GM19452 (cell line): ENCODE results near the gene RNASE9.
"Not testable (repeated sequence)": the region's sequence is repeated elsewhere in the genome, so short reads cannot be mapped to it uniquely, and the experiment has no call there.

ENCODE experiments used
- ATAC-seq: cut with Tn5 transposase; IDR thresholded peaks from one replicate; pipeline ENCODE4 v1.9.1; 2021; ENCODE audit not compliant: unreplicated experiment

RNASE9 gene

DNA sequence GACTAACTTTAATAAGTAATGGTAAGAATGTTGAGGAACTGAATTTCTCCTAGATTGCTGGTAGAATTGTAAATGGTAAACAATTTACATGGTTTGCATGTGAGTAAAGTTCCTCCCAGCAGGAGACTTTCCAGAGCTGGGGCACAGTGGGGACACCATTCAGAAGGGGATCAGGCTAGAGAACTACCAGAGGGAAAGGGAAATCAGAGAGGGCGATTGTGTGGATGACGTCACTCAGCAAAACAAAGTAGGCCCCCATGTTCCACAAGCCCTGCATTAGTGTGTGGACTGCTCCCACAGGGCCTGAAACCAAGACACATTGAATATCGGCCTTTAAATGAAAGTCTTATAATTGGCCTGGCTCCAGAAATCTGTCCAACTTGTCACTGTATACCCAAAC, 17.5 kb upstream of the RNASE9 start:
- ATAC-seq, result no peak

DNA sequence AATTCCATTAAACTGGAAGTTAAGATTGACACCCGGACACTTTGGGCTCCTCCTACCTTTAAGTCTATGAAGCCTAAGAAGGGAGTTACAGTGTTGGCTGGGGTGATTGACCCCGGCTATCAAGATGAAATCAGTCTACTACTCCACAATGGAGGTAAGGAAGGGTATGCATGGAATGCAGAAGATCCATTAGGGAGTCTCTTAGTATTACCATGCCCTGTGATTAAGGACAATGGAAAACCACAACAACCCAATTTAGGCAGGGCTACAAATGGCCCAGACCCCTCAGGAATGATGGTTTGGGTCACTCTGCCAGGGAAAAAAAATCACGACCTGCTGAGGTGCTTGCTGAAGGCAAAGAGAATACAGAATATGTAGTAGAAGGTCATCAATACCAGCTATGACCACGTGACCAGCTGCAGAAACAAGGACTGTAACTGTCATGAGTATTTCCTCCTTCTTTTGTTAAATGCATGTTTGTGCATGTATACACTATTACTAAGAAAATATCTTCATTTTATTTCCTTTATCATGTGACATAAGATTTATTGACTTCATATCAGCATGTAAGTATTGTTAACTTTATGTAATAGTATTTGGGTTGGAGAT, 11.6 kb upstream of the RNASE9 start:
- not testable (repeated sequence) for ATAC-seq

DNA sequence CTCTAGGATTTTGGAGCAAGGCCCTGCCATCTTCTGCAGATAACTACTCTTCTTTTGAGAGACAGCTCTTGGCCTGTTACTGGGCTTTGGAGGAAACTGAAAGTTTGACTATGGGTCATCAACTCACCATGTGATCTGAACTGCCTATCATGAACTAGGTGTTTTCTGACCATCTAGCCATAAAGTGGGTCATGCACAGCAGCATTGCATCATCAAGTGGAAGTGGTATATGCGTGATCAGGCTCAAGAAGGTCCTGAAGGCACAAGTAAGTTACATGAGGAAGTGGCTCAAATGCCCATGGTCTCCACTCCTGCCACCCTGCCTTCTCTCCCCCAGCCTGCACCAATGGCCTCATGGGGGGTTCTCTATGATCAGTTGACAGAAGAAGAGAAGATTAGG, 9.9 kb upstream of the RNASE9 start:
- not testable (repeated sequence) for ATAC-seq

DNA sequence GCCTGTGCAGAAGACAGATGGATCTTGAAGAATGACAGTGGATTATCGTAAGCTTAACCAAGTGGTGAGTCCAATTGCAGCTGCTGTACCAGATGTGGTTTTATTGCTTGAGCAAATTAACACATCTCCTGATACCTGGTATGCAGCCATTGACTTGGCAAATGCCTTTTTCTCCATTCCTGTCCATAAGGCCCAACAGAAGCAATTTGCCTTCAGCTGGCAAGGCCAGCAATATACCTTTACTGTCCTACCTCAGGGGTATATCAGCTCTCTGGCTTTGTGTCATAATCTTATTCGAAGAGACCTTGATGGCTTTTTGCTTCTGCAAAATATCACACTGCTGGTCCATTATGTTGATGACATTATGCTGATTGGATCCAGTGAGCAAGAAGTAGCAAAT, 9.0 kb upstream of the RNASE9 start:
- ATAC-seq, result not testable (repeated sequence)

DNA sequence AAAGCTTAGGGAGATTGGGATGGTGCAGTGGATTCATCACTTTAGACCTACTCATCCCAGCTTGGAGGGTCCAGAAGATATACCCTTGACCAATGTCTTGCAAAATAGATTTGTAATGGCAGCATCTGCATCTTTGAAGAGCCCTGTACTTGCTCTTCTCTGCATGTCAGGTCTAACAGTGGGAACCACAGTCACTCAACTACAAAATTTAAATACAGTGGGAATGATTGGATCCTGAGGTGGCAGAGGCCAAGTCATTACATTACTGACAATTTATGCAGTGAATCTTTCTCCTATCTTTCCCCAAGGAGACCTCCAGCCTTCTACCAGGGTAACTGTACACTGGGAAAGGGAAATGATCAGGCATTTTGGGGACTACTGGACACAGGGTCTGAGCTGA, 8.2 kb upstream of the RNASE9 start:
- ATAC-seq, result no peak

DNA sequence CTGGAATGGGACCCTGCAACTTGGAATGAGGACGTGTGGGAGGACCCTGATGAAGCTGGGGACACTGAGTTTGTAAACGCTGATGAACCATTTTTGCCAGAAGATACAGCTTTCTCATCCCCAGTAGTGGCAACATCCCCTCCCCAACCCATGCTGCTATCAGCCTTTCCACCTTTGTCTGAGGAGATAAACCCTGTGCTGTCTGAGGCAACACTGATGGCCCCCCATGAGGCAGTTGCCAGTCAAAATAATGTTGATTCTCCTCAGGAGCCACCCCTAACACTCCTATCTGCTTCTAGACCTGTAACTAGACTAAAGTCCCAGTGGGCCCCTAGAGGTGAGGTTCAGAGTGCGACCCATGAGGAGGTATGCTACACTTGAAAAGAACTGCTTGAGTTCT, 7.5 kb upstream of the RNASE9 start:
- ATAC-seq, result no peak

DNA sequence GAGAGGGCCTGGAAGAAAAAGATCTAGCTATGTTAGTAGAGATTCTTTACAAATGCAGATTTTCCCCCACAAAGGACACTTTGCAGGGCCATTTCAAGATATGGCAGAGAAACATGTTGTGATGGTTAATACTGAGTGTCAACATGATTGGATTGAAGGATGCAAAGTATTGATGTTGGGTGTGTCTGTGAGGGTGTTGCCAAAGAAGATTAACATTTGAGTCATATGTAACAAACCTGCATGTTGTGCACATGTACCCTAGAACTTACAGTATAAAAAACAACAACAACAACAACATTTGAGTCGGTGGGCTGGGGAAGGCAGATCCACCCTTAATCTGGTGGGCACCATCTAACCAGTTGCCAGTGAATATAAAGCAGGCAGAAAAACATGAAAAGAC, 6.4 kb upstream of the RNASE9 start:
- not testable (repeated sequence) for ATAC-seq

DNA sequence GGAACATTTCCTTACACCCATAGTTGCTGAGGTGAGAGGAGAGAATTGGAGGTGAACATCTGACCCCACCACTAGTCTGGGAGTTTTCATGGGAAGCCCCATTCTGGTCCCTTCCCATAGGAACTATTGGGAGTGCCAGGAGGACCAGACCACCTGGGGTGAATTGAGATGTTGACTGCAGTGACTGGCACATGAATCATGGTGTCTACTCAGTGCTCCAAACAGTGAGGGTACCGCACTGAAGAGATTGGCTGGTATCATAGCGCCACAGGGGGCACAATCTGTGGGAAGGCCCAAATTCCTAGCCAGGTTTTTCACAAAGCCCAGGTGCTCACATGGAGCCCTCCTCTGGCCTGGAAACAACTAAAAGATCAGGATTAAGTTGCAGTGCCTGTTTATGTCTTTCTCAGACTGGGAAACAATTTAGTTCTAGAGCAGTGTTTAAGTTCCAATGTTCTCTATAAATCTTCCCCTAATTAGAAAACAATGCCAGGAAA, 3.7 kb upstream of the RNASE9 start:
- ATAC-seq, result no peak

DNA sequence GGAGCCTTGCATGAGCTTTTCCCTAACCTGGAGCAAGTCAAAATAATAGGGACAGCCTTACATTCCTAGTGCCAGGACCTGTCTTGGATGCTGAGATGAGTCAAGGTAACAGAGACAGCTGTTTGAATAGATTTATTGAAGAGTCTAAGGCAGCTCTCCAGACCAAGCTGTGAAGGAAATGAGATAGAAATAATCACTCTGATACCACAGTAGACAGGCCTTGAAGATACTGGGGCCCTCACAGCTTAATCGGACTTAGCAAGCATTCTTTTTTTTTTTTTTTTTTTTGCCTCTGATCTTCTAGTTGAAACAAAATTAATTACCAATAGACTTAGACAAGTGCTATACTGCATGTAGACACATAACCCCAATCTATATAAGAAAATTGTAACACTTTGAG, 3.1 kb upstream of the RNASE9 start:
- no peak for ATAC-seq

DNA sequence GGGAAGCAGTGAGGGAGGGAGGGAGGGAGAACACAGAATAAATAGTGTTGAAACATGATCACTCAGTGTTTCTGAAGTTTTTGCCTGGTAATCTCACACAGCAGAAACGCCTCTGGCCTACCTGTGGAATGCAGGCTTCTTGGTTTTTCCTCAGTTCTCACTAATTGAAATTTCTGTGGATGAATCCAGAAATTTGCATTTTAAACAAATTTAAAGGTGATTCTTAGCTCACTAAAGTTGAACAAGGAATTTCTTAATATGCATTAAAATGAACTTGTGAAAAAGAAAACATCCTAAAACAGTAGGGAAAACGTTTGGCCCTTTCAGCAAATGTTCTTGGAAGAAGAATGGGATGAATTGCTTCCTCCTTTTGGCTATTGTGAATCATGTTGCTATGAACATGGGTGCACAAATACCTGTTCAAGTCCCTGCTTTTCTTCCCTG, 1.4 kb downstream of the RNASE9 start:
- ATAC-seq, result no peak

DNA sequence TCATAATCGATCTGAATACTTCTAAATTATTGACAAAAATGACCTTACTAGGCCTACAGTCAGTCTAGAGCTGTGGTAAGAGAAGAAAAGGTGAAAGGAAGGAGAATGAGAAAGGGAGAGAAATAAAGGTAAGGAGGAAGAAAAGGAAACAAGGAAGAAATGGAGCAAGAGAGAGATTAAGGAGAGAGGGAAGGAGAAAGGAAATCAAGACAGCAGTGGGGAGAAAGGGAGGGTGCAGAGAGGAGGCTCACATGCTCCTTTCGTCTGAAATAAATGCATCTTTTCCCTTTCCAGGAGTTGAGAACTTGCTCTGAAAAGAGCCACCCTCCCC, 3.7 kb downstream of the RNASE9 start:
- no peak for ATAC-seq

DNA sequence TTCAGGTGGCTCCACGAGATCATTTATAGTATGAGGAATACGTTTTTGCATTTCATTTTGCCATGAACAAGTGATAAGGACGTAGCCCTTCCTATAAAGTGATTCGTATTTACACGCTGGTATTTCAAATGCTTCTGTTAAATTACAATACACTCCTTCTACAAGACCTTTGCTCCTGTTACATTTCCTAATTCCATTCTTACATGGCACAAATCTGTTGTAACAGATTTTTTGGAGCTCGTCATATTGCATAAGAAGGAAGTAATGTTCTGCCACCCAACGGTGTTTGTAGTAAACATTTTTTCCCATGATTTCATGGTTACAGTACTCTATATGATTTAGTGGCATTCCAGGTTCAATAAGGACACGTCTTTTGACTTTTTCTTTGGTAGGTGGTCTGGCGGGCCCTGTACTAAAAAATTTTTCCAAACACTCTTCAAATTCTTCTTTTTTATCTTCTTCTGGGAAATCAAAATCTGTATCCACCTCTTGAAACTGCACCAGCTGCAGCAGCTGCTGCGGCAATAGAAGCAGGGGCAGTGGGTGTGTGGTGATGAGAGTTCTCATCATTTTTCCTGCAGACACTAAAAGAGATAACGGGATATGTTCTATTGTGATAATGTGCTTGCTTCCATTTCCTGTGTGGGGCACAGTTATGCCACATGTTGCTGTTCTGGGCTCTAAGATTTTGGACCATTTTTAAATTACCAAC, 4.2 kb downstream of the RNASE9 start:
- no peak for ATAC-seq

DNA sequence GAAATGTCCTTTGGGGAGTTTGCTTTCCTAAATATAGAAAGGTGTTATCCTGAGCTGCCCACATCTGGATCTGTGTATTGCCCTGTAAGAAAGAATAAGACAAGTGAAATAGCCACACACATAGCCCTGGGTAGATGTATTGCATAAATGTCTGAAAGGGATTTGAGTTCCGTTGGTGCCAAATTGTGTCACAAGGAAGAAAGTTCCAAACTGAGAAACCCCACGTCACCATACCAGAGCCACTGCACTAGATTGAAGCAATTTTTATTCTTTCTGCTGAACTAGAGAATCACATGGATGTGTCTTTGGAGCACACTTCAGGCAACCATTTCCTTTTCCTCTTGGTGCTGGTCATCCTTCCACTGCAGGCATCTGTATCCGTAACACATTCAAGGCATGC, 5.0 kb downstream of the RNASE9 start:
- no peak for ATAC-seq

DNA sequence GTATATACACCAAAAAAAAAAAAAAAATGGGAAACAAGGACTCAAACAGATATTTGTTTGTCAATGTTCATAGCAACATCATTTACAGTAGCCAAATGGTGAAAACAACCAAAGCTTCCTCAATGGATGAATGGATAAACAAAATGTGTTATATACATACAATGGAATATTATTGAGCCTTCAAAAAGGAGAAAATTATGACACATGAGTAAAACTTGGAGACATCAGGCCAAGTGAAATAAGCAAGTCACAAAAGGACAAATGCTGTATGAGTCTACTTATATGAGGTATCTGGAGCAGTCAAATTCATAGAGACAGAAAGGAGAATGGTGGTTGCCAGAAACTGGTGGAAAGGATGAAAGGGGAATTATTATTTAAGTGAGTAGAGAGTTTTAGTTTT, 7.8 kb downstream of the RNASE9 start:
- ATAC-seq, result no peak

DNA sequence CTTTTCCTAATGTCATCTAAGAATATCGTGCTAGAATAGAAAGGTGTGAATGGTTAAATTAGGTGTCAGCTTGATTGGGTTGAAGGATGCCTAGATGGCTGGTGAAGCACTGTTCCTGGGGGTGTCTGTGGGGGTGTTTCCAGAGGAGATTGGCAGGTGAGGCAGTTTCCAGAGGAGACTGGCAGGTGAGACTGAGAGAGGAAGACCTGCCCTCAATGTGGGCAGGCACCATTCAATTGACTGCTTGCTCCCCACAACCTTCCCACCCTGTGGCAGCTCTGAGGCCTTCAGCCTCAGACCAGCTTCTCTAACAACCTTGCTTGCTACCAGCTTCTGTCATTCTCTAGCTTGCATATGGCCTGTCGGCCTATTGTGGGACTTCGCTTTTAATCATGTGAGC, 9.2 kb downstream of the RNASE9 start:
- no peak for ATAC-seq

DNA sequence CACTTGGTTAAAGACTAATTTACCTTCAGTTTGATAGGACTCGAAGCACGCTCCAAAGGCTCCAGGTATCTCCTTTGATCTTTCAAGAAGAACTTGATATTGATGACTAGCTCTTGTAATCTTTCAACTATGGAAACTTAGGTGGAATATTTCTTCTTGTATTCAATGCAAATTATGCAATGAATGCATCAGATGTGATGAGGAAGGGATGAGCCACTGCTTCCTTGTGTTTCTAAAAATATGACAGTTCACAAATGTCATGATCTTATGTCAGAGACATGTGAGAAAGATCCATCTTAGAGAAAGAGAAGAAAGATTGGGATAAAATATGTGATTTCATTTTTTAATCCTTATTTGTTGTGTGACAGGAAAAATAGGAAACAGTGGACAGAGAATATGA, 9.9 kb downstream of the RNASE9 start:
- ATAC-seq, result no peak

DNA sequence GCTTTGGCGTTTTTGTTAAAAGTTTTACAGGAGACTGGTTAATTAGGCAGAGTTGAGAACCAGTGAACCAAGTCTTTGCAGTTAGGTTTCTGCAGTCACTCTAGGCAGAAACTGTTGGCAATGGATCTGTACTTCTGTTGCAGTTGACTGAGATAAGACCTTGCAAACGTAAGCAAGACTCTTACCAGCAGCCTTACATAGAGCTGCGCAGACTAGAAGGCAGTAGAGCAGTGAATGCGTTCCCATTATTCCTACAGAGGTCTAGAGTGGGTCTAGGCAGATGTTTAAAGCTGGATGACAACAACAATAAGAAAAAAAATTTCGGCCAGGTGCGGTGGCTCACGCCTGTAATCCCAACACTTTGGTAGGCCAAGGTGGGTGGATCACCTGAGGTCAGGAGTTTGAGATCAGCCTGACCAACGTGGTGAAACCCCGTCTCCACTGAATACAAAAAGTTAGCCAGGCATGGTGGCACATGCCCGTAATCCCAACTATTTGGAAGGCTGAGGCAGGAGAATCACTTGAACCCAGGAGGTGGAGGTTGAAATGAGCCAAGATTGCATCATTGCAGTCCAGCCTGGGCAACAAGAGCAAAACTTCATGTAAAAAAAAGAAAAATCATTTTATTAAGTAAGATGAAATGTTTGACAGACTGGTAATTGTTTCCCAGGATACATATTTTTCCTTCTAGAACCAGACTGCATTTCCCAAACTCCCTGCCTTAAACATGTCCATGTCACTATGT, 12.3 kb downstream of the RNASE9 start:
- no peak for ATAC-seq

DNA sequence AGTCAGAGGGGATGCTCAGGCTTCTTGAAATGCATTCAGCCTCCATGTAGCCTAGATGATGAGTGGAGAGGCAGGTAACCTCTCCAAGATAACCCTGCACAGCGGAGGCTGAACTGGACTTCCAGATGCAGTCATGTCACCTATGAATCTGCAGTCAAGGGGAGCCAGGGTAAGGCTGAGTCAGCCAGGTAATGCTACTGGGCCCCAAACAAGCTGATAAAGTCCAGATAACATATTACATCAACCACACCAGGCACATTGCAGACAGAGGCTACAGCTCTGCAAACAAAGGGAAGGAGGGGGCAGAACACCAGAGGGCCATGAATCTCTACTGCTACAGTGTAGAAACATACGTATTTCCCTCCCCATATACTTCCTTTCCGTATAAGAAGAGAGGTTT, 14.0 kb downstream of the RNASE9 start:
- ATAC-seq, result no peak

DNA sequence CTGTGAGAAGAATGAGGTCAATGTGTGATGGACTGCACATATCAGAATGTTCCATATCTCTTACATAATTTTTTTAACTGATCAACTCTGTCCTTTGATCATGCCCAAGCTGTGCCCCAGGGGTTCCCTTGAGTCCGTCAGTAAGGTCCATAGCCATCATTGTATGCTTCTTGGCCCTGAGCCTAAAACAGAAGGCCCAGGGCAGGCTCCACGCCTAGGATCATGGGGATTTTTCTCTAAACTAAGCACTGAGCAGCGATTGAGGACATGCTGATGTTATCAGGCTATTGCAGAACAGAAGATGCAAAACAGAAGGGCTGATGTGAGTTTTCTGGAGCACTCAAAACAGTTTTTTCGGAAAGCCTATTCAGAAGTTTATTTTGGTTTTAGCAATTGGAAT, 20.9 kb downstream of the RNASE9 start:
- no peak for ATAC-seq

DNA sequence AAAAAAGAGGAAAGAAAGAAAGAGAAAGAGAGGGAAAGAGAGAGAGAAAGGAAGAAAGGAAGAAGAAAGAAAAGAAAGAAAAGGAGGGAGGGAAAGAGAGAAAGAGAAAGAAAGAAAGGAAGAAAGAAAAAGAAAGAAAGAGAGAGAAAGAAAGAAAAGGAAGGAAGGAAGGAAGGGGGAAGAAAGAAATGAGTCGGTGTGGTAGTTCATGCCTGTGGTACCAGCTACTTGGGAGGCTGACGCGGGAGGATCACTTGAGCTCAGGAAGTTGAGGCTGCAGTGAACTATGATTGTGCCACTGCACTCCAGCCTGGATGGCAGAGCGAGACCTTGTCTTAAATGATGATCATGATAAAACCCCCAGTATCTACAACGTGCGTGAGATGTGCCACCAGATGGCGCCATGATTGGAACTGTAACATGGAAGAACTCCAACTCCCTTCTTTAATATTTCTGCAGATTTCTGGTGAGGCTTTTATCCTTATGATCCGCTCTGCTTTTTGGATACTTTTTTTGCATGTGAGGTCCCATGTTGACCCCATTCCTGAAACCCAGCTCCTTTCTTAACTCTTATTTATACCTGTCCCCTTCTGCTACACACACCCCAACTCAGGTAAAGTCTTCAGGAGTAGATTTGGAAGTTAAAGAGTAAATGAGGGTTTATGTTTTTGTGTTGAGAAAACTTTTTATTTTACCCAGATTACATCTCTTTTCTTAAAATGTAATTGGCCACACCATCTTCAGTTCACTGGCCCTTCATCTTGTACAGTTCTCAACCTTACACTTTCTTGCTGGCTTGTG, 29.9 kb downstream of the RNASE9 start:
- peak; percentile 56 for ATAC-seq

DNA sequence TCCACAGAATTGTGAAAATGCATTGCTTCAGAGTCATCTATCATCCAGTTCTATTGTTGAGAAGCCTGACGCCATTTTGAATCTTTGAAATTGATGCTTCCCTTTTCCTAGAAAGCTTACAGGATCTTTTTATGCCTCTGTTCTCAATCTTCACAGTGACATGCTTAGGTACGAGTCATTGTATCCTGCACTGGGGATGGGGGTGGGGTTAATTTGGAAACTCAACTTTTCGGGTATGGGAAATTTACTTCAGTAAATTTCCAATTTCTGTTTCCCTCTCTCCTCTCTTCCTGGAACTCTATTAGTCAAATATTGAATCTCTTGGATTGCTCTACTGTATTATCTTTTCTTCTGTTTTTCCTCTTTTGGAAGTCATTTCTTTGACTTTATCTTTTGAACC, 31.0 kb downstream of the RNASE9 start:
- no peak for ATAC-seq
